CD4-positive, alpha-beta T cell treated with Interleukin-4 for 1 hour (primary cell): Measurements from ENCODE around the gene TFAP2D.
A peak's percentile ranks its signal among the peaks of the same experiment; 100 is the strongest.

Experiments
- DNase-seq, 2 donors: peaks; one replicate each; pipeline ENCODE4 v3.0.0-alpha.2; 2020 to 2022

Gene TFAP2D

GRCh38 chr6:50721978-50722377 is 8.7 kb downstream of the TFAP2D start:
- no peak for DNase-seq

- DNase-seq: no peak
Observed at GRCh38 chr6:50722829-50723554, 9.7 kb downstream of the TFAP2D start.

GRCh38 chr6:50724381-50725124 is 11.2 kb downstream of the TFAP2D start:
- DNase-seq: no peak

- DNase-seq: no peak
Observed at GRCh38 chr6:50734488-50734887, 21.2 kb downstream of the TFAP2D start.

GRCh38 chr6:50742161-50742560 is 28.8 kb downstream of the TFAP2D start:
- no peak for DNase-seq

- no peak for DNase-seq
Observed at GRCh38 chr6:50744976-50745375, 31.6 kb downstream of the TFAP2D start.

- DNase-seq: no peak
Observed at GRCh38 chr6:50762798-50763197, 49.5 kb downstream of the TFAP2D start.

GRCh38 chr6:50778696-50779095 is 65.4 kb downstream of the TFAP2D start:
- no peak for DNase-seq

- no peak for DNase-seq
Observed at GRCh38 chr6:50780382-50780781, 67.1 kb downstream of the TFAP2D start.

GRCh38 chr6:50785921-50786320 is 72.6 kb downstream of the TFAP2D start:
- DNase-seq: no peak

GRCh38 chr6:50791900-50792508 is 78.7 kb downstream of the TFAP2D start:
- DNase-seq: no peak

- no peak for DNase-seq
Observed at GRCh38 chr6:50792771-50793170, 79.4 kb downstream of the TFAP2D start.

- DNase-seq: no peak
Observed at GRCh38 chr6:50795574-50795973, 82.2 kb downstream of the TFAP2D start.

- no peak for DNase-seq
Observed at GRCh38 chr6:50804283-50804682, 91.0 kb downstream of the TFAP2D start.

GRCh38 chr6:50807035-50807434 is 93.7 kb downstream of the TFAP2D start:
- no peak for DNase-seq

GRCh38 chr6:50815436-50816114 is 102.2 kb downstream of the TFAP2D start:
- no peak for DNase-seq

- peak; percentile 47 to 50 for DNase-seq
Observed at GRCh38 chr6:50816115-50816675, 102.9 kb downstream of the TFAP2D start.

GRCh38 chr6:50816947-50817645 is 103.8 kb downstream of the TFAP2D start:
- DNase-seq: no peak

- DNase-seq: no peak
Observed at GRCh38 chr6:50817646-50817950, 104.3 kb downstream of the TFAP2D start.

GRCh38 chr6:50818020-50818419 is 104.7 kb downstream of the TFAP2D start:
- DNase-seq: no peak

GRCh38 chr6:50818673-50819072 is 105.3 kb downstream of the TFAP2D start, which contains the start of gene TFAP2B:
TFAP2B (plus strand) TSS chr6:50818871; CDS start chr6:50818892, 21 bp downstream.
- no peak for DNase-seq

GRCh38 chr6:50819466-50819903 is 106.2 kb downstream of the TFAP2D start:
- no peak for DNase-seq
